Activated T-cell treated with anti-CD3 and anti-CD28 coated beads, Interleukin-2, amount 50 U/mL, for 48 hours (primary cell): ENCODE results near the gene RNF208.
"Not testable (repeated sequence)": the region's sequence is repeated elsewhere in the genome, so short reads cannot be mapped to it uniquely, and the experiment has no call there.

ENCODE experiments used
- DNase-seq, 2 experiments: peaks; one replicate each; pipeline ENCODE4 v3.0.0-alpha.2; 2020

RNF208 gene

DNA sequence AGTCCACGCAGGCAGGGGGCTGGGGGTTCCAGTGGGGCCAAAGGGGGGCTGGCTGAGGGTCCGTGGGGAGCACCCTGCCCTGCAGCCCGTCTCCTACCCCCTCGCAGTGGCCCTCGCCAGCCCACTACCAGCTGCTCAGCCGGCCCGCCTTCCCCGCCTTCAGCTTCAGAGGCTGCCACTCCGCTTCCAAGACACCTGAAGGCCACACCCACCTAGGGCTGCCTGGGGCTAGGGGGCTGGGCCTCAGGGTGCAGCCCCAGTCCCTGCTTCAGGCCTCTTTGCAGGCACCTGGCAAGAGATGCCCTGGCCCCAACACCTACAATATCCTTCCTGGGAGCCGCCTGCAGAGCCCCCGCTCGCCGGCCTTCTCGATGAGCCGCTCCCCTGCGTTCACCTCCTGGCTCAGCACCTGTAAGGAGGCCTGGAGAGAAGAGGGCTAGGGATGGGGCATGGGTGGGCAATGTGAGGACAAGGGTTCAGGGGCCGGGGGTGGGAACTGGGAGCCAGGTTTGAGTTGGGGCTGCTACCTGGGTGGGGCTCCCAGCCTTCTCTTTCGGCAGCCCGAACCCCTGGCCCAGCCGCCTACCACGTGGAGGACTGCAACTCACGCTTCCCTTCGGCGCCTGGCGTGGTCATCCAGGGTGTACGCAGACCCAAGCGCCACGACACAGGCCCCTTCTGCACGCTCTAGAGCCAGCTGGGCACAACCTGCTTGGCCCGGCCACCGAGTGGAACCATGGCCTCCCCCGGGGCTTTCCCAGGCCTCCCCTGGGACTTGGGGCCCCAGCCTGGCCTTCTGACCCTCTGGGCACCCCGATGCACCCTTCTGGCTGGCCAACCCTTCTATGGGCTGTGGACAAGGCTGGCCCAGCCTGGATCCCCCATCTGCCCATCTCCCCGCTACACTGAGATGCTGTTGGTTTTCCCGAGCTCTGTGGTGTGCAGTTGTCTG, 30.8 kb upstream of the RNF208 start:
- no peak for DNase-seq

DNA sequence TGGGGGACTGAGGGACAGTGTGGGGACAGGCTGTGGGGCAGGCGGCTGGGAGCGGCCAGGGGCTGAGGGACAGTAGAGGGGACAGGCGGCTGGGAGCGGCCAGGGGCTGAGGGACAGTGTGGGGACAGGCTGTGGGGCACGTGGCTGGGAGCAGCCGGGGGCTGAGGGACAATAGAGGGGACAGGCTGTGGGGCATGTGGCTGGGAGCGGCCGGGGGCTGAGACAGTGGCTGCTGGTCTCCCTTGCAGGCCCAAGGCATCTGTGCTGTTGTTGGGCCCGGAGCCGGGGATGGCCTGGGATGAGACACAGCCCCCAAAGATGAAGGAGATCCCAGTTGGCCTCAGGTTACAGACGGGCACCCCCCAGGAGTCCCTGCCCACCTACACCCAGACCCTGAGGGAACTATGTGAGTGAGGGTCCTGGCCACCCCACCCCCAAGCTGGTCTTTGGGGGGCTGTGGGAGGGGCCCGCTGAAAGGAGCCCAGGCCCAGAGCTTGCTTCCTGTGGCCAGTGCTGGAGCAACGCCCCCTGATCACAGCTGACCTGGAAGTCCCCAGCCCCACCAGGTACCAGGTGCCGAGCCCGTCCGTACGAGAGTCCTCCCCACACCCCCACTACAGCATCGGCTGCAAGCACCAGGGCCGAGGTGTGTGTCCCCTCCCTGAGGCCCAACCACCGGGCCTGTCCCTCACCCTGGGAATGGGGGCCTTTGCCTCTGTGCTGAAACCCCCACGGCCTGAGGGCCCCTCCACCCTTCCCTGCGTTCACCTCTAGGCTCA, 29.6 kb upstream of the RNF208 start:
- no peak for DNase-seq

DNA sequence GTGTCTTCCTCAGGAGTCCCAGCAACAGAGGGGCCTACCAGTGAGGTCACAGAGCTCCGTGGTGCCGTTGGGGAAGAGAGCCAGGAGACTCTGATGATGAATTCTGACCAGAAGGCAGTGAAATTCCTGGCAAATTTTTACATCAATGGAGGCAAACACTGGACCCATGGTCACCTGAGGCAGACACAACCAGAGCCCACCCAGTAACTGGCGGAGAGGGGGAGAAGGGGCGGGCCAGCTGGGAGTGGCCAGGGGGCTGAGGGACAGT, 29.1 kb upstream of the RNF208 start, which contains the start of gene STPG3:
STPG3 (plus strand) TSS at position 93 of the 268 bp plus-strand sequence; CDS start at position 94, 1 bp downstream.
- no peak for DNase-seq

DNA sequence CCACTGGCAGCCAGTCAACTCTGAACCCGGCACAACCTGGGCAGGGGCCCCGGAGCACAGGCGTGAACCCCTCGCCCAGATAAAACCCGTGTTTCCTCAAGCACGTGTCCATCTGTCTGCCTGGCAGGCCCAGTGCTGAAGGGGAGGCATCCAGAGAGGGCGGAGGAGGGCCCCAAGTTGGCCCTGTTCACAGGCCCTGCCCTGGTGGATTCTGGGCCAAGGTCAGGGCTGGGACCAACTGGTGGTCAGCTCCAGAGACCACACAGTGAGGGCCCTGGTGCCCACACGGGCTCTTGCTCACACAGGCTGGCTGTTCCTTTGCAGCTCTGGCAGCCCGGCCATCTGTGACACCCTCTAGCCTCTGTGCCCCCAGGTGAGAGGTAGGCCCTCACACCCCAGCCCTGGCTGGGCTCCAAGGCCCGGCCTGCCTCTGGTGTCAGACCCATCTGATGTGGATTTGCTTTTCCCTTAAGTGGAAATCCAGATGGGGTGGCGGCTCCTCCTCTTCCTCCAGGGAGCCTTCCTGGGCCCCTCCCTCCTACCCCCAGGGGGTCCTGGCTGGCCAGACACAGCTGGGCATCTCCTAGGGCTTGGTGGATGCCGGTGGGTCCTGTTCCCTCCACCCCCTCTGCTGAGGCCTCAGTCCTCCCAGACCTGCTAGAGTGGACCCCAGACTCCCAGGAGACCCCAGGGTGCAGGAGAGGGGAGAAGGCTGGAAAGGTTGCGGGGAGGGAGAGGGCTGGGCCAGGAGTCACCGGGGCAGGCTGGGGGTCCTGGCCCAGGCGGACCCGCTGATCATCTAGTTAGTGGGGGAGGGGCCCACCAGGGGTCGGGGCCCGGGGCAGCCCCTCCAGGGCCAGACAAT, 28.5 kb upstream of the RNF208 start:
- DNase-seq = no peak

DNA sequence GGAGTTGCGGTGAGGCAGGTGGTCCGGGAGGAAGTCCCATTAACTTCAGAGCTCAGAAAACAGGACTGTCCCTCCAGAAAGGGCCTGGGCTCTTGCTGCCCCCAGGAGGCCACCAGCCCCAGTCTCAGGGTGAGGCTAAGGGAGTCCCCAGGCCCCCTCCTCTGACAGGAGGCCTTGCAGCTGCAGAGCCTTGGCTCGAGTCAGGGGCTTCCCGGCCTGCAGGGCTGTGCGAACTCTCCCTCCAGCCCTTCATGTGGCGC, 25.8 kb upstream of the RNF208 start:
- no peak for DNase-seq

DNA sequence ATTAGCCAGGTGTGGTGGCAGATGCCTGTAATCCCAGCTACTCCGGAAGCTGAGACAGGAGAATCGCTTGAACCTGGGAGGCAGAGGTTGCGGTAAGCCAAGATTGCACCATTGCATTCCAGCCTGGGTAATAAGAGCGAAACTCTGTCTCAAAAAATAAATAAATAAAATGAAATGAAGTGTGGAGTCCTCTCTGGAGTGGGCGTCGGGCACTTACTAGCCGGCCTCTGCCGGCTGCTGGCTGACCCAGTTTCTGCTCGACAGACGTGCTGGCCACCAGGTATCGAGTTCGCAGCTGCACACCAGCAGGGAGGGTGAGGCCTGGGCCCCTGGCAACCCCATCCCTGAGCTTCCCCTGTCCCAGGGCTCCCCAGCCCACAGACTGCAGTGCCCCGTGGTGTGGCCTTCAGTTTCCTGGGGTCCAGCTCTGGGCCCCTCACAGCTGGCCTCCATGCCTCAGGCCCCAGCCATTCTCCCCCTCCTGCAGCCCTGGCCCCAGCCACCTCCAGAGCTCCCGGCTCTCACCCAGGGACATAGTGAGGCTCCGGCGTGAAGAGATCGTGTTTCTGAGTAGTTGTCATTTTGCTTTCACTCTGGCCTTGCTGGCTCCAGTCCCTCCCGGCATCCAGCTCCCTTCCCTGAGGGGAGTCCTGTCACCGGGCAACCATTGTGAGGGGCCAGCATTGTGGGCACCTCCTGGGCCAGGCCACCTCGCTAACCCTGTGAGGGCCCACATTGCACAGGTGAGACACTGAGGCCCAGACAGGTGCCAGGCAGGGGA, 25.3 kb upstream of the RNF208 start:
- no peak for DNase-seq

DNA sequence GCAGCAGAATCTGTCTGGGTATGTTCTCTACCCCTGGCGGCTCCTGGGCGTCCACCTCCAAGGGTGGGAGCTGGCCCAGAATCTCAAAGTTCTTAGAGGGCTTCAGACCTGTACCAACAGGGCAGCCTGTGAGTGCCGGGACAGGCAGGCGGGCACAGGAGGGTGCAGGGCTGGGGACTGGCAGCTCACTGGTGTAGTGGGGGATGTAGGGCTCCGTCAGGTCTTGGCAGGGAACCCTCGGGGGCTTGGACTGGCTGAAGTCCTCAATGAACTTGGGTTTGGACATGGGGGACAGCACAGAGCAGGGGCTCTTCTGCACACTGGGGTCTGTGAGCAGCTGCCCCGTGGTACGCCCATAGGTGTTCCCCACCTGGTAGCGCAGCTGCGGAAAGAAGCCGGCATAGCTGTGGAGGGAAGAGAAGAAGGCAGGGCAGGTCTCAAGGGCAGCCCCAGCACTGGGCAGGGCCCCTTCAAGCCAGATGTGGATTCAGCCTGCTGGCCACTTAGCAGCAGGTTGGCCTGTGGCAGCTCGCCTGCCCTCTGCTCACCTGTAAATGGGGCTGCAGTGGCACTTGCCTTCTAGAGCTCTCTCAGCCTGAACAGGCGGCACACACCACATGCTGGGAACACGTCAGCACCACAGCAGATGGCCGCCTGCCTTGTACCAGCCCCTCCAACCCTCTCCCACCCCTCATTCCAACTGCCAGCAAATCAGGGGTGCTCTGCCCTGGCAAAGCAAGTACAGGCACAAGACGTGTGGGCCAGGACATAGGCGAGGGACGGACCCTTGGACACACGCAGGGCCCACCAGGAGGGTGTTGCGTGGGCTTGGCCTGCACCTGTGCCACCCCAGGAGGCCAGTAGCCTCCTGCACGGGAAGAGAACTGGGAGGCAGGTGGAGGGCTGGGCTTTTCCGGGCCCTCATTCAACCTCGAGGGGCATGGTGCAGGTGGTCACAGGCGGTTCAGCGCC, 23.7 kb upstream of the RNF208 start:
- no peak for DNase-seq

DNA sequence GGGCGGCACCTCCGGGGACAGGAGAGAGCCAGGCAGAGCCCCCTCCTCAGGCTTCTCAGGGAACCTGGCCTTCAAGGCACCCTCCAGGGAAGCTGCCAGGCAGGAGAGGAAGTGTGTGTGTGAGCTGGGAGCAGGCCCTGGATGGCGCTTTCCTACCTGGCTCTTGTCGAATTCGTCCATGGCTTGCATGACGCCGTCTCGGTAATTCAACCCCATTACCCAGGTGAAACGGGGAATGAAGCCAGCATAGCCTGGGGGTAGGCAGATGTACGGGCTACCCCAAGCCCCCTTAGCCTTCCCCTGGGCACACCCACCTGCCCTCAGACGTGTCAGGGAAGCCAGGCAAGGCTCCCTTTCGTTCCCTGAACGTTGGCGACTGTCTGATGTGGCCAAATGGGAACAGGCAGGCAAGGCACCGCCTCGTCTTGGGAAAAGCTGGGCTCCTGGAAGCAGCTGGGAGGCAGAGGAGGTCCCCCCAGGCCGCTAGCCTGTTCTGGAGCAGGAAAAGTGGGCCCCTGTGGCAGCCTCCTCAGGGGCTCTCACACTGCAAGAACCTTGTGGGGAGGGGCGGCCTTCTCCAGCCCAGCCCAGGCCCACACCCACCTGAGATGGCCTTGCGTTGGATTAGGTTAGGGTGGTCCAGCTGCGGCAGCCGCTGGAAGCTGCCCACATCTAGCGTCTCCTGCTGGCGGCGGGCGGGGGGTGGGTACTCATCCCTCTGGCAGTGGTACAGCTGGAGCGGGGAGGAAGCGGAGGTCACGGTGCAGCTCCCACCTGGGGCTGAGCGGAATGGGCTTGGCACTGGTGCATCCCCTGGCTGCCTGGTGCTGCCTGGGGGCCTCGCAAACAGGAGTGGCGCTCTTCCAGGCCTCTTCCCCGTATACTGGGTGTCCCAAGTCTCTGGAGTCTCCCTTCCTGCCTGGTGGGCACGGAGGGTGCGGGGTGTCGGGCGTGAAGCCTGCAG, 22.7 kb upstream of the RNF208 start:
- DNase-seq = no peak

DNA sequence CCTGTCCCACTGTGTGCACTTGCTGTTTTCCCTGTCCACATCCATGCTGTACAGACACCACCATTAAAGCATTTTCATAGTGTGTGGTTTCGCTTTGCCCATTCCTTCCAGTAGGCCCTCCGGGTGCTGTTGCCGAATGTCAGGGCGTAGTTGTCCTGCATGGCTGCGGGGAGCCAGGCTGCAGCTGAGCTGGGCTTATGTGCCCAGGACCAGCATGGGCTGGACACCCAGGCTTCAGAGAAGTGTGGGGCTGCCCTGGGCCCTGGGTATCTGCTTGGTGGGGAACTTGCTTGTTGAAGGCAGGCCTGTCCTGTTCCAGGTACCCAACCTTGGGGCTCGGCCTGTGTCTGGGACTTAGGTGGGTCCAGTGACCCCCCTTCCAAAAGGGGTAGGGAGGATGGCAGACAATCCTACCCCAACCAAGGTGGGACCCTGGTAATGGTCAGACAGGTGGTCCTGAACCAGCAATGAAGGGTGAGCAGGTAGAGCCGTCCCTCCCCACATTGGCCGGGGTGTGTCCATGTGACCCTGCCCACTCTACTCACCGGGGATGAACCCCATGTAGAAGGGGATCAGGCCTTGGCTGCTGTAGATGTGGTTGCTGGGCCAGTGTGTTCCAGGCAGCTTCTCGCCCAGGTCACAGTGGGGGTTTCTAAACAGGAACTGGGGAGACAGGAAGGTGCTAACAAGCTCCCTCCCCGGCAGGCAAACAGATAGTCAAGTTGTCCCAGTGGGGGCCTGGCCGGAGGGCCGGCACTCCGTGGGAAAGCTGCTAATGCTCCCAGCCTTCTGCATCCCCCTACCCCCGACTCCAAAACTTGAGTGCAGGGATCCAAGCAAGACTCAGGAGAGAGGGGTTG, 21.8 kb upstream of the RNF208 start:
- DNase-seq = peak in 1 of 2 experiments; percentile 57

DNA sequence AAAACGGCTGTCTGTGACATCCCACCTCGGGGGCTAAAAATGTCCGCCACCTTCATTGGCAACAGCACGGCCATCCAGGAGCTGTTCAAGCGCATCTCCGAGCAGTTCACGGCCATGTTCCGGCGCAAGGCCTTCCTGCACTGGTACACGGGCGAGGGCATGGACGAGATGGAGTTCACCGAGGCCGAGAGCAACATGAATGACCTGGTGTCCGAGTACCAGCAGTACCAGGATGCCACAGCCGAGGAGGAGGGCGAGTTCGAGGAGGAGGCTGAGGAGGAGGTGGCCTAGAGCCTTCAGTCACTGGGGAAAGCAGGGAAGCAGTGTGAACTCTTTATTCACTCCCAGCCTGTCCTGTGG, 21.2 kb upstream of the RNF208 start:
- not testable (repeated sequence) for DNase-seq

DNA sequence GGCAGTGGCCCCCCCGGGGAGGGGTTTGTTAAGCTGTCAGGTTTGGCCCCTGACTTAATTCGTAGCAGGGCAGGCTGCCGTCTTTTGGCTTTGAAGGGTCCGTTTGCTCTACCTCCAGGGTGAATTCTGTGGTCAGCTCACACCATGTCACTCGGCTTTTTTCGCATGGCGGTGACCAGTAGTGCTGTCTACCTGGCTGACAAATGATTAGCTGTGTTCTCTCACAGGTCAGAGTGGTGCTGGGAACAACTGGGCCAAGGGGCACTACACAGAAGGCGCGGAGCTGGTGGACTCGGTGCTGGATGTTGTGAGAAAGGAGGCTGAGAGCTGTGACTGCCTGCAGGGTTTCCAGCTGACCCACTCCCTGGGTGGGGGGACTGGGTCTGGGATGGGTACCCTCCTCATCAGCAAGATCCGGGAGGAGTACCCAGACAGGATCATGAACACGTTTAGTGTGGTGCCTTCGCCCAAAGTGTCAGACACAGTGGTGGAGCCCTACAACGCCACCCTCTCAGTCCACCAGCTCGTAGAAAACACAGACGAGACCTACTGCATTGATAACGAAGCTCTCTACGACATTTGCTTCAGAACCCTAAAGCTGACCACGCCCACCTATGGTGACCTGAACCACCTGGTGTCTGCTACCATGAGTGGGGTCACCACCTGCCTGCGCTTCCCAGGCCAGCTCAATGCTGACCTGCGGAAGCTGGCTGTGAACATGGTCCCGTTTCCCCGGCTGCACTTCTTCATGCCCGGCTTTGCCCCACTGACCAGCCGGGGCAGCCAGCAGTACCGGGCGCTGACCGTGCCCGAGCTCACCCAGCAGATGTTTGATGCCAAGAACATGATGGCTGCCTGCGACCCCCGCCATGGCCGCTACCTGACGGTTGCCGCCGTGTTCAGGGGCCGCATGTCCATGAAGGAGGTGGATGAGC, 20.5 kb upstream of the RNF208 start:
- DNase-seq = no peak

DNA sequence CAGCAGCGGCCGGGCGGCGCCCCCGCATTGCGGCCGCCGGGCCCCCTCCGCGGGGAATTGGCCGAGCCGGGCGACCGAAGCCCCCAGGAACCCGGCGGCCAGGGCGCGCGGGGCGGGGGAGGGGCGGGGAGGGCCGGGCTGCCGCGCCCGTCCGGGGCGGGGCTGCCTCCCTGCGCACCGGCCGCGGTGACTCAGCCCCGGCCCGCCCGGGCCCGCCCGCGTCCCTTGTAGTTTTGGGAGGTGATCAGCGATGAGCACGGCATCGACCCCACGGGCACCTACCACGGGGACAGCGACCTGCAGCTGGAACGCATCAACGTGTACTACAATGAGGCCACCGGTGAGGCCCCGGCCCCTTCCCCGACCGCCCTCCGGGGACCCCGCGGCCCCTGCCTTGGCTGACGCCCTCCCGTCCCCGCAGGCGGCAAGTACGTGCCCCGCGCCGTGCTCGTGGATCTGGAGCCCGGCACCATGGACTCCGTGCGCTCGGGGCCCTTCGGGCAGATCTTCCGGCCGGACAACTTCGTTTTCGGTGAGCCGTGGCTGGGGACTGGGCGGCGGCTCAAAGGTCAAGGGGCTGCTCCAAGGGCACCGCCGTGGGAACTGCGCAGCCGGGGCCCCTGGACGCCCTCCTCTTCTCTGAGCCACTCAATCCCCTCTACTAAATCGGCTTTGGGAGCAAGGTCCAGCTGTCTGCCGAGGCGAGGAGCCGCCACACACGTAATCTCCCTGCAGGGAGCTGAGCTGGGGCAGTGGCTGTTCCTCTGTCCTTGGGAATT, 19.6 kb upstream of the RNF208 start:
- peak; percentile 70 to 78 for DNase-seq

DNA sequence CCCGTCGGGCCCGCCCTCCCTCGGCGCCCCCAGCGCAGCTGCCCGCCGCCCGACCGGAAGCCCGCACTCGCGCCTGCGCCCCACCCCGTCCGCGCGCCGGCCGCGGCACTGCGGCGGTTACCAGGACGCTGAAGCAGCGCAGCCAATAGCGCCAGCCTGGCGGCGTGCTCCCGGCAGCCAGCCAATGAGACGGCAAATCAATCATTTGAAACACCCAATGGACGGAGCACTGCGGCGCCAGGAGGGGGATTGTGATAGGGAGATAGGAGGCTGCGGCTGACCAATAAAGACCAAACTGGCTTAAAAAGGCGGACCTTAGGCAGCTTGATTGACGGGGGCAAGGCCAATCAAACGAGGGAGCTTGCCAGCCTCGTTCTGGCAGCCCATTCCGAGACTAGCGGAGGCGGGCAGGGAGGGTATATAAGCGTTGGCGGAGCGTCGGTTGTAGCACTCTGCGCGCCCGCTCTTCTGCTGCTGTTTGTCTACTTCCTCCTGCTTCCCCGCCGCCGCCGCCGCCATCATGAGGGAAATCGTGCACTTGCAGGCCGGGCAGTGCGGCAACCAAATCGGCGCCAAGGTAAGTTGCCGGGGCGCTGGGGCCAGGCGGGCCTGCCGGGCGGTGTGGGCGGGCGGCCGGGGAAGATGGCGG, 18.9 kb upstream of the RNF208 start, which contains the start of gene TUBB4B:
TUBB4B (plus strand) TSS at position 447 of the 649 bp plus-strand sequence; CDS start at position 521, 74 bp downstream.
- DNase-seq = peak; percentile 97

DNA sequence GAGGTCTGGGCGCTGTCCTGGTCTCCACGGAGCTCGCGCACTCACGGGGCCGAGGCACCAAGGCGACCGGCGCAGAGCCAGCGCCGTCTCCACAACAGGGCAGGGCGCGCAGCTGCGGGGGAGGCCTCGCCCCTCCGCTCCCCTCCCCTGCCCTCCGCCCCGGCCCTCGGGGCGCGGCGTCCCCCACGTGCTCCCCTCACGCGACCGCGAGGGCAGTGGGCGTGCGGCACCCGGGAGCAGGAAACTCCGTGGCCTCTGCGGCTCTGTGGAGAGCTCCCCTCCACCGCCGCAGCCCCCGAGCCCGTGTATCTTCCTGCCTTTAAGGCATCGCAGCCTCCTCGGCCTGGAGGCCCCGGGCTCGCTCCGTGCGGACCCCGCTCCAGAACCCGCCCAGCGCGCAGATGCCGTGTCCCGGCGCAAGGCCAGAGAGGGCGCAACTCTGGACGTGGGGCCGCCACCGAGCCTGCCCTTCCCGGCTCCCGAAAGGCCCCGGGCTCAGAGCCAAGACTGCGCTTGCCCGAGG, 18.3 kb upstream of the RNF208 start:
- DNase-seq = no peak

DNA sequence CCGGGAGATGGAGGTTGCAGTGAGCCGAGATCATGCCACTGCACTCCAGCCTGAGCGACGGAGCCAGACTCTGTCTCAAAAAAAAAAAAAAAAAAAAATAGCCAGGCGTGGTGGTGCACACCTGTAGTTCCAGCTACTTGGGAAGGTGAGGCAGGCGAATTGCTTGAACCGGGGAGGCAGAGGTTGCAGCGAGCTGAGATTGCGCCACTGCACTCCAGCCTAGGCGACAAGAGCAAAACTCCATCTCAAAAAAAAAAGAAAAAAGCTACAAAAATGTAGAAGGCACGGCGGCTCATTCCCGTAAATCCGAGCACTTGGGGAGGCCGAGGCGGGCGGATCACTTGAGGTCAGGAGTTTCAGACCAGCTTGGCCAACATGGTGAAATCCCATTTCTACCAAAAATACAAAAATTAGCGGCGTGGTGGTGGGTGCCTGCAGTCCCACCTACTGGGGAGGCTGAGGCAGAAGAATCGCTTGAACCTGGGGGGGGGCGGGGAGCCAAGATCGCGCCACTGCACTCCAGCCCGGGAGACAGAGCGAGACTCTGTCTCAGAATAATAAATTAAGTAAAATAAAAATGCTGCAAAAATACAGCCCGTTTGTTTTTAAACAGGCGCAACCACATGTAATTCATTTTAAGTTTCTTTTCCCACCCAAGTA, 17.6 kb upstream of the RNF208 start:
- DNase-seq = not testable (repeated sequence)
